GM12872 (cell line): ENCODE data around the gene PGPEP1.

Source experiments
- CTCF ChIP-seq: IDR thresholded peaks from 3 replicates; pipeline ENCODE4 v1.5.1; 2011; ENCODE audit warnings: low read depth, mild to moderate bottlenecking, low read length, moderate library complexity; ENCODE audit not compliant: insufficient read depth

PGPEP1 gene

GRCh38 chr19:18419195-18419698, 78.8 kb downstream of the PGPEP1 start, which contains the start of gene SSBP4:
Gene SSBP4, plus strand, starts transcription at chr19:18419398. Its CDS starts 251 bp downstream, at chr19:18419649.
- TF ChIP-seq CTCF: peak; percentile 16; the same call in 1 of the 3 replicates
